ENCODE measurements around the gene DBET.
"Not testable (repeated sequence)": the region's sequence is repeated elsewhere in the genome, so short reads cannot be mapped to it uniquely, and the experiment has no call there.

DBET gene

DNA sequence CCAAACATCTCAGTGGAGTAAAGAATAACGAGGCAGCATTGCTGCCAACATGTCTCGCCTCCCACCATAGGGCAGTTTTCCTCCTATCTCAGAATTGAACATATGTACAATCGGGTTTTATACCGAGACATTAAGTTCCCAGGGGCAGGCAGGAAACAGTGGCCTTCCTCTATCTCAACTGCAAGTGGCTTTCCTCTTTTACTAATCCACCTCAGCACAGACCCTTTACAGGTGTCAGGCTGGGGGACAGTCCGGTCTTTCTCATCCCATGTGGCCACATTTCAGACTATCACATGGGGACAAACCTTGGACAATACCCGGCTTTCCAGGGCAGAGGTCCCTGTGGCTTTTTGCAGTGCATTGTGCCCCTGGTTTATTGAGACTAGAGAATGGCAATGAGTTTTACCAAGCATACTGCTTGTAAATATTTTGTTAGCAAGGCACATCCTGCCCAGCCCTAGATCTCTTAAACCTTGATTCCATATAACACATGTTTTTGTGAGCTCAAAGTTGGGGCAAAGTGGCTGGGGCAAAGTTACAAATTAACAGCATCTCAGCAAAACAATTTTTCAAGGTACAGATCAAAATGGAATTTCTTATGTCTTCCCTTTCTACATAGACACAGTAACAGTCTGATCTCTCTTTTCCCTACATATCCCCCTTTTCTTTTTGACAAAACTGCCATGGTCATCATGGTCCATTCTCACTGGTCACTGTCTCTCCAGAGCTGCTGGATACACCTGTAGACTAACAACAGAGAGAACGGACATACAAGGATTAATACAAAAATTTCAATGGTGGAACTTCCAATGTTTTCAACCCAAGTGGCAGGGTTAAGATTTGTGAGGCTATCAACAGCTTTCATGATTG lies 42.5 kb downstream of the DBET start:
- H3K9me3 Mint-ChIP-seq, H3K4me3 Mint-ChIP-seq, ATAC-seq, H3K4me1 Mint-ChIP-seq, H3K27ac Mint-ChIP-seq, DNase-seq, H3K27me3 Mint-ChIP-seq: not testable (repeated sequence)

DNA sequence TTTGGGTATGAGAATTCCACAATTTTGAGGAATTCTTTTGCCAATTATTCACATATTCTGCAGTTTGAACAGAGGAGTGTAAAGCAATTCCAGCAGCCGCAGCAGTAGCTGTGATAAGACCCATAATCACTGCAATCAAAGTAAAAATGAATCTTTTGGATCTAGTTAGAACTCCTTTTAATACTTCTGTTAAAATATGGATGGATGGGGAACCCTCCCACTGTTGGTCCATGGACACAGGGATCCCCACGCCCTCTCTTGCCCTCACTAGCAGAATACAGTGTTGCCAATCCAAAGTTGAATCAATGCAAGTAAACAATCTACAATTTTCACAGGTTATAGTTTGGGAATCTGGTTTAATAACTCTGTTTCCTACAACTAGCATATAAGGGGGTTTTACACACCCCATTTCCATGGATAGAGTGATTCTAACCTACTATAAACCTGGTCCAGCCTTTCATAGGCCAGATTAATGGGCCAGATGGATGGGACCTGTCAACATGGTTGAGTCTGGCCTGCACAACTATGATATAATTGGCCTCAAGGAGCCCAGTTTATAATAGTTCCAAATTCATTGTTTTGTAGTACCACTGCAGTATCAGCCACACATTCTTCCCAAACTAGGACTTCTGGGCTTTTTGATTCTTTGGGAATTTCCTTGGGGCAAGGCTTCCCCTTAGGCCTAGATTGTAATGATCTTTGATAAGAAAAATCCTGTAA lies 43.6 kb downstream of the DBET start:
- ATAC-seq, H3K27me3 Mint-ChIP-seq, H3K4me3 Mint-ChIP-seq, H3K27ac Mint-ChIP-seq, H3K9me3 Mint-ChIP-seq, DNase-seq, H3K4me1 Mint-ChIP-seq: not testable (repeated sequence)

DNA sequence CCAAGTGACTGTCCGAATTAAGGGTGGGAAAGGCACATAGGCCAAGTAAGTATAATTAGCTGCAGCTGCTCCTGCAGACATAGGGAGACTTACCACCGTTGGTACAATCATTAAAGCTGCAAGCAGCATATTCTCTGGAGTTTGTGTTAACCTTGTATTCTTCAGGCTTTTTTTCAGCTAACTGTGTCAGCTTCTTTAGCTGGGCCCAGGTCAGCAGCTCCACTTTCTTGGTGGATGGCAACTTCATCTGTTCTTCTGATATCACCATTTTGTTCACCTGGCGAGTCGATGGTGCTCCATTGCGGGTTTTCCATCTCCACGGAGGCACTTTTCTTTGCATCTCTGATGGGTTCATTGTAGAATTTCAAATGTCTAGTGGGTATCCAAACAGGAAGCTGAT lies 44.5 kb downstream of the DBET start:
- DNase-seq, H3K27ac Mint-ChIP-seq, H3K4me1 Mint-ChIP-seq, H3K9me3 Mint-ChIP-seq, H3K4me3 Mint-ChIP-seq, H3K27me3 Mint-ChIP-seq, ATAC-seq: not testable (repeated sequence)

DNA sequence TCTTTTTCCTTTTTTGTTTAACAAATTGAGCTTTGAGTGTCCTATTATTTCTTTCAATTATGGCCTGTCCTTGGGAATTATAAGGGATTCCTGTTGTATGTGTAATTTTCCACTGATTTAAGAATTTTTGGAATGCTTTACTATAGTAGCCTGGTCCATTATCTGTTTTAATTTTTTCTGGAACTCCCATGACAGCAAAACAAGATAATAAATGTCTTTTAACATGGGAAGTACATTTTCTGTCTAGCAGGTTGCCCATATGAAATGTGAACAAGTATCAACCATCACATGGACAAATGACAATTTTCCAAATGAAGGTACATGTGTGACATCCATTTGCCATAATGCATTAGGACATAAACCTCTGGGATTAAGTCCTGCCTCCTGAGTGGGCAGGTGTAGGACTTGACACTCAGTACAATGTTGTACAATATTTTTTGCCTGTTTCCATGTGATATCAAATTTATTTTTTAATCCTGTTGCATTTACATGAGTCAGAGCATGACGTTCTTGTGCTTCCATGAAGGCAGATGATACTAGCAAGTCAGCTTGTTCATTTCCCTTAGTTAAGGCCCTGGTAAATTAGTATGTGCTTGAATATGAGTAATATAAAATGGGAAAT lies 45.2 kb downstream of the DBET start:
- not testable (repeated sequence) for H3K9me3 Mint-ChIP-seq, ATAC-seq, H3K4me1 Mint-ChIP-seq, DNase-seq, H3K27ac Mint-ChIP-seq, H3K4me3 Mint-ChIP-seq, H3K27me3 Mint-ChIP-seq

DNA sequence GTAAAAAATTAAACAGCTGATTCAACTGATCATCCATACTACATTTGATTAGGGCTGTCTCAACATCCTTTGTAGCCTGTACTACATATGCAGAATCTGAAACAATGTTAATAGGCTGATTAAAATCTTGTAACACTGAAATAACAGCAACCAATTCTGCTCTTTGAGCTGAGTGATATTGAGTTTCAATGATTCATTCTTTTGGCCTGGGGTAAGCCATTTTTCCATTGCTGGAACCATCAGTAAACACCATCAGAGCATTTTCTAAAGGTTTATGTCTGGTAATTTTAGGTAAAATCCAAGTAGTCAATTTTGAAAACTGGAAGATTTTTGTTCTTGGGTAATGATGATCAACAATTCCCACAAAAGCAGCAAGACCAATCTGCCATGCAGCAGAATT lies 45.7 kb downstream of the DBET start:
- ATAC-seq, H3K4me3 Mint-ChIP-seq, H3K27ac Mint-ChIP-seq, DNase-seq, H3K9me3 Mint-ChIP-seq, H3K4me1 Mint-ChIP-seq, H3K27me3 Mint-ChIP-seq: not testable (repeated sequence)

DNA sequence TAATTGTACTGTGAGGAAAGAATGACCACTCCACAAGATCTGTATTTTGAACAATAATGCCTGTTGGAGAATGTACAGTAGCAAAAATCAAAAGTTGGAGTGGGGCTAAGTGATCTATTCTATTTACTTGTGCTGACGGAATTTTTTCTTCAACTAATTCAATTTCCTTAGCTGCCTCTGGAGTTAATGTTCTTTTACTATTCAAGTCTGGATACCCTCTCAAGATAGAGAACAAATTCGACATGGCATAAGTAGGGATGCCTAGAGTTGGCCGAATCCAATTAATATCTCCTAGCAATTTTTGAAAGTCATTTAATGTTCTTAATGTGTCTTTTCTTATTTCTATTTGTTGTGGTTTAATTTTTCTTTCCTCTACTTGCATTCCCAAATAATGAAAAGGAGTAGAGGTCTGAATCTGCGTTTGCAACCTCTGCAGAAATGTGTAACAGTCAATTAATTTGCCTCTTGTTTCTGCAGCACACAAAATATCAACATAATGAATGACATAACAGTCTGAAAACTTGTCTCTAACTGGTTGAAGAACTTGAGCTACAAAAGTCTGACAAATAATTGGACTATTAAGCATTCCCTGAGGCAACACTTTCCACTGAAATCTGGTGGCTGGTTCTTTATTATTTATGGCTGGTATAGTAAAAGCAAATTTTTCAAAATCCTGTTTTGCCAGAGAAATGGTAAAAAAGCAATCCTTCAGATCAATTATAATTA lies 46.4 kb downstream of the DBET start:
- H3K4me1 Mint-ChIP-seq, H3K27me3 Mint-ChIP-seq, ATAC-seq, H3K27ac Mint-ChIP-seq, H3K9me3 Mint-ChIP-seq, DNase-seq, H3K4me3 Mint-ChIP-seq: not testable (repeated sequence)

DNA sequence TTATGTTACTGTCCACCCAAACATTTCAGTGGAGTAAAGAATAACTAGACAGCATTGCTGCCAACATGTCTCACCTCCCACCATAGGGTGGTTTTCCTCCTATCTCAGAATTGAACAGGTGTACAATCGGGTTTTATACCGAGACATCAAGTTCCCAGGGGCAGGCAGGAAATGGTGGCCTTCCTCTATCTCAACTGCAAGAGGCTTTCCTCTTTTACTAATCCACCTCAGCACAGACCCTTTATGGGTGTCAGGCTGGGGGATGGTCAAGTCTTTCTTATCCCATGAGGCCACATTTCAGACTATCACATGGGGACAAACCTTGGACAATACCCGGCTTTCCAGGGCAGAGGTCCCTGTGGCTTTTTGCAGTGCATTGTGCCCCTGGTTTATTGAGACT lies 48.6 kb downstream of the DBET start:
- not testable (repeated sequence) for DNase-seq, H3K4me1 Mint-ChIP-seq, H3K27me3 Mint-ChIP-seq, H3K9me3 Mint-ChIP-seq, H3K4me3 Mint-ChIP-seq, ATAC-seq, H3K27ac Mint-ChIP-seq

DNA sequence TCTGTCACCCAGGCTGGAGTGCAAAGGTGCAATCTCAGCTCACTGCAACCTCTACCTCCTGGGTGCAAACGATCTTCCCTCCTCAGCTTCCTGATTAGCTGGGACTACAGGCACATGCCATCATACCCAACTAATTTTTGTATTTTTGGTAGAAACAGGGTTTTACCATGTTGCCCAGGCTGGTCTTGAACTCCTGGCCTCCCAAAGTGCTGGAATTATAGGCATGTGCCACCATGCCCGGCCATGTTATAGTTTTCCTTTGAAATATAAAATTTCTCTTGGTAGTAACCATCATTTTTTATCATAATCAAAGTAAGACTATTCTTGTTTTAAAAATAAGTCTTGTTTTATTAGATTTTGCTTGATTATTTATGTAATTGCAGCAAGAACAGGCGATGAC lies 50.7 kb downstream of the DBET start:
- H3K4me1 Mint-ChIP-seq, H3K27me3 Mint-ChIP-seq, H3K9me3 Mint-ChIP-seq, ATAC-seq, H3K4me3 Mint-ChIP-seq, H3K27ac Mint-ChIP-seq, DNase-seq: not testable (repeated sequence)

Data from stimulated activated naive CD8-positive, alpha-beta T cell treated with anti-CD3 and anti-CD28 coated beads, Interleukin-15, amount 100 ng/mL, for 72 hours (primary cell).